Measurements from ENCODE around the gene MORN1.
"Not testable (repeated sequence)": the region's sequence is repeated elsewhere in the genome, so short reads cannot be mapped to it uniquely, and the experiment has no call there.

Gene MORN1

GRCh38 chr1:2302292-2302925 lies 88.9 kb downstream of the MORN1 start:
- no peak for DNase-seq

- no peak for DNase-seq
Measured at GRCh38 chr1:2301607-2302291, 89.6 kb downstream of the MORN1 start.

DNA sequence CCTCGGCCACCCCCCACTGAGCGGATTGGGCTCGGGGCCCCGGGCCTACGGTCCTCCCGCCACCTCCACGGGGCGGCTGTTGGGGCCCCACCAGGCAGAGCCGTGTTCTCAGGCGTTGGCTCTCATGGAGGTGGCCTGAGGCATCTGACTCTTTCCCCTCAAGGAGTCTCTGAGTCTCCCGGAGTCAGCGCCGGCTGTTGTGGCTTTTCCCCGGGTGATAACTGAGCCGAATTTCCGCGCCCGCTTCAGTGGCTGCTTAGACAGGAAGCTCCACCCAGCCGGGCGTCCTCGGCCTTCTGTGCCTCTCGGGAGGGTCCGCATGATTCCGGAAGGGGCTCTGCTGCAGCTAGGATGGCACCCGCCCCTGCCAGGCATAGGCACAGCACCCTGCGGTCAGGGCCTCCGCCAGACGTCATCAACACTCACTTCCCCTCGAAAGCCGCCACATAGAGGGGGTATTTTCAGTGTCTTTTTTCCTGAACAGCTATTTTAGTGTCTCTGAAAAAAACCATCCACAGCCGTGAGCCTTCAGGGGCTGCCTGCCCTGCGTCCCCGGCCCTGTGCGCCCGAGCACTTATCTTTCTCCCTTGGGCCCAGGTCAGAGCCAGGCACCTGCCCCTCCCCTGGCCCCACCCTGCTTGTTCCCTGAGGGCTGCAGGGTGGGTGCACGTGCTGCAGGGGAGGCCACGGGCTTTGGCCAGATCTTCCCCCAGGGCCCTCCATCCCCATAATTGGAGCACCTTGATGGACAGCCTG lies 90.3 kb downstream of the MORN1 start:
- DNase-seq: no peak

GRCh38 chr1:2300004-2300771 lies 91.2 kb downstream of the MORN1 start:
- DNase-seq: no peak

DNA sequence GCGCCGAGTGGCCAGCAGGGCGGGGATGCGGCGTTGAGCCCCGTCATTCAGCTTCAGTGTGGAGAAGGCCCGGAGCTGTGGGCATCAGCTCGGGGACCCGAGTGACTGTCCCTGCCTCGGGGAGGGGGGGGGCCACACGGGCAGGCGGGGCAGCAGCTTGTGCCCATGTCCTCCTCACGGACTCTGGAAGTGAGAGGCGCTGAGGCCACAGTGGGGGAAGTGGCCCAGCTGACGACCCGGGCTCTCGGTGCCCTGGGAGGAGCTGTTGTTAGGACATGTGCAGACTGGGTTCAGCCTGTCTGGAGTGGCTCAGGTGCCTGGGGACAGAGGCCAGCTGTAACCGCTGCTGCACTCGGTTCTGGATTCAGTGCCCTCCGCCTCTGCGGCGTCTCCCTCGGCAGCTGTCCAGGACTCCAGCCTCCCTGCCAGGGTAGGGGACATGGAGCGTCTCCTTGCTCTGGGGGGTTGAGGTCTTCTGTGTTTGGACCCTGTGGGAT lies 92.2 kb downstream of the MORN1 start:
- no peak for DNase-seq

- no peak for DNase-seq
Measured at GRCh38 chr1:2298685-2299084, 92.7 kb downstream of the MORN1 start.

- no peak for DNase-seq
Measured at GRCh38 chr1:2297246-2298011, 93.9 kb downstream of the MORN1 start.

GRCh38 chr1:2296614-2297013 lies 94.7 kb downstream of the MORN1 start:
- DNase-seq: no peak

- not testable (repeated sequence) for DNase-seq
Measured at GRCh38 chr1:2296211-2296610, 95.1 kb downstream of the MORN1 start.

- no peak for DNase-seq
Measured at GRCh38 chr1:2295526-2295925, 95.8 kb downstream of the MORN1 start.

GRCh38 chr1:2294725-2295078 lies 96.7 kb downstream of the MORN1 start:
- no peak for DNase-seq

- DNase-seq: no peak
Measured at GRCh38 chr1:2294033-2294724, 97.2 kb downstream of the MORN1 start.

DNA sequence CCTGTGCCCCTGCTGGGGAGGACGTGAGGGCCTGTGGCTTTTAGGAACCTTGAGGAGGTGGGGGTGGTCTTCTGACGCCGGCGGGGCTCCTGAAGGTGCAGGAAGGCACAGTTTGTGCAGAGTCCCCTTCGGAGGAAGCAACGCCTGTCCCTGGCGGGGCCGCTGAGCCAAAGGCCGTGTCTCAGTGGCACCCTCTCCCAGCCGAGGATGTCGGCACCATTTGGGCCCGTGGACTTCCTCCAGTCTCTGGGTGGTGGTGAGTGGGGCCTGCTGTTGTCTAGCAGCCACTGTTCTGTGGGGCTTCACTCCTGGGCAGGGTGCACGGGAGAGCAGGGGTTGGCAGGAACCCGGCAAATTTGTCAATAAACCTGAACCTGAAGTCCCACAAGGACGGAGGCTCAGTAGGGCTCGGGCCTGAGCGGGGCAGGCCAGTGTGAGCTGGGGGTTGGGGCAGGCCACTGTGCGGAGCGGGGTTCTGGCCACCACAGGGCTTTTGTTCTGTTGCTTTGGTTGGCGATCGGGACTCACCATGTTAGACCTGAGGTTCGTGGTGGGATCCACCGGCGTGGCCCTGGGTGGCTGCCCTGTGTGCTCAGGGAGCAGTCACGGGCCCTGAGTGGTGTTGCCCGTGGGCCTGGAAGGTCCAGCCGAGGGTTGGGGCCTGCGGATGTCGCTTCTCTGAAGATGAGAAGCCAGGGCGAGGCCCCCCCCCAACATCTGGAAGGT lies 98.5 kb downstream of the MORN1 start:
- no peak for DNase-seq

DNA sequence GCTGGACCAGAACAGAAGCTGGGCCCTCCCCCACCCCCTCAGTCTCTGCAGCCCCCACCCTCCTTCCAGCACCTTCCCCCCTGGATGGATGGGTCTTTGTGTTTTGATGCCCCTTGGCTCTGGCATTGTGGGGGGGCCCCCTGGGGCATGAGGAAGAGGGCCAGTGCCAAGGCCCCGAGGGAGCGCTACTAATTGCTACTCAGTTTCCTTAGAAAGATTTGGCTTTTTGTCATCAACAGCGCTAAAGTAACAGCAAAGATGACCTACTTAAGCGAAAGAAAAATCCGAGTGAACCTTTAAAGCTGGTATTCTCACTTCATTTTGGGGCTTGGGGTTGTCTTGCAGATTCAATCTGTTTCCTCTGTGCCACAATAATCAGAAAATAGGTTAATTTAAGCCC lies 99.8 kb downstream of the MORN1 start:
- no peak for DNase-seq

- DNase-seq: no peak
Measured at GRCh38 chr1:2290595-2291510, 100.5 kb downstream of the MORN1 start.

DNA sequence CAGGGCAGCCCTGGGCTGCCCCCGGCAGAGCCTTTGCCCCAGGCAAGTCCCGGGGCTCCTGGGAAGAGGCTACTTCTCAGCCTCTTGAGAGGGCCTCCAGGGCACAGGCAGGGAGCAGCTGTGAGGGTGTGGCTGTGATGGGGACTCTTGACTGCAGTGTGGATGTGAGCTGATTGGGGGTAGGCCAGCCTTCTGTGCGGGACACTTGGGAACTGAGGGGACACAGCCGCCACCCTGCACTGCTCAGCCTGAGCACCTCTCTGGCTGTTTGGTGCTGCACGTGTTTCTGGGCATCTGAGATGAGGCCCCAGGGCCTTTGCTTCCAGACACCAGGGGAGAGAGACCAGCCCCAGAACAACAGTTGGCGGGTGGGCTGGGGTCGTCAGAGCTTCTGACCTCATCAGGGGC lies 101.2 kb downstream of the MORN1 start:
- DNase-seq: no peak

DNA sequence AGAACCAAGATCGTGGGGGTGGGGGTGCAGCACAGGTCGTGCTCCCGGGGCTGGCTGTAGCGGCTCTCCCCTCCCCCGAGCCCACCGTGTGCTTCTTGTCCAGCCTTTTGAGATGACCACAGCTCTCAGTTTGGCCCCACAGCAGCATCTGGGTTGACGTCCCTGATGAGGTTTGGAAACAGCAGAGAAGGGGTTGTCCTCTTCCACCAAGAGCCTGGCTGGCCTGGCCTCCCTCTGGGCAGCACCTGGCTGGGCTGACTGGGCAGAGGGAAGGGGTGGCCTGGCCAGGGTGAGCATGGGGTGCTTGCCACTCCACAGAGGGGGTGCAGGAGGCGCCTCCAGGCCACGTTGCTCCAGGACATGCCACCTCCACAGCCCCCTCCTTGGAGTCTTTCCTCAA lies 101.7 kb downstream of the MORN1 start:
- DNase-seq: no peak

- no peak for DNase-seq
Measured at GRCh38 chr1:2288816-2289536, 102.4 kb downstream of the MORN1 start.

- DNase-seq: no peak
Measured at GRCh38 chr1:2288311-2288710, 103.0 kb downstream of the MORN1 start.

Measured in SHP77 treated with DMSO at 0.1 percent for 48 hours (cell line).